ENCODE data around the gene RBM5.

GRCh38 chr3:50044976-50045375 lies 43.7 kb upstream of the RBM5 start:
- TF ChIP-seq CTCF (IDR thresholded peaks at IDR 0.05) = no peak
- no peak for TF ChIP-seq POLR2AphosphoS5 (IDR thresholded peaks at IDR 0.05)

All from esophagus muscularis mucosa (tissue), 3 donors.